B cell (primary cell): ENCODE results near the gene RPL37A. TPM values are rescaled to one million over a fixed set of nuclear protein-coding genes. Genes with fewer than 3 reads are reported as not detected.

Experiments
- ATAC-seq: fragments of 200-7000 bp; cut with Tn5 transposase; one replicate; pipeline ENCODE4 v1.10.0; 2021; ENCODE audit warnings: low read depth, mild to moderate bottlenecking, moderate number of reproducible peaks, moderate library complexity
- CTCF ChIA-PET: fragments of 350-600 bp; sonication (Branson Sonifier 250); formaldehyde crosslinking; loops from one replicate; lab custom pipeline; 2021; ENCODE audit warnings: antibody characterized with exemption, inconsistent platforms; lab: Charles Lee
- POLR2A ChIA-PET: fragments of 350-600 bp; sonication (Branson Sonifier 250); formaldehyde crosslinking; loops from one replicate; lab custom pipeline; 2021; ENCODE audit warnings: antibody characterized with exemption; lab: Charles Lee
- DNase-seq: peaks from one replicate; pipeline ENCODE4 v3.0.0; 2013
- H2AFZ ChIP-seq: 2 replicates; pipeline ENCODE4 v1.6.1; 2012; ENCODE audit warnings: mild to moderate bottlenecking, low read depth, low read length; ENCODE audit not compliant: insufficient read depth, poor library complexity, severe bottlenecking
- H3K27ac ChIP-seq, 2 donors: 1 replicate in 1 of 2; 2 replicates in 1 of 2; pipeline ENCODE4 v1.5.1; 2012 to 2013; ENCODE audit warnings: low read length in 2 of 2, mild to moderate bottlenecking in 2 of 2, moderate library complexity in 1 of 2
- H3K27me3 ChIP-seq, 4 experiments: fragments of 200-600 bp in 1 of 4; sonication (generic) in 1 of 4; replicated peaks in 1 of 4; 1 replicate in 2 of 4; 2 replicates in 2 of 4; pipeline versions ENCODE4 v1.6.1 to v1.7.0; 2013 to 2016; ENCODE audit warnings: low read length in 3 of 4, mild to moderate bottlenecking in 2 of 4, mixed read lengths in 1 of 4, moderate library complexity in 1 of 4; ENCODE audit not compliant: insufficient read depth in 4 of 4, control insufficient read depth in 3 of 4; ENCODE audit errors: control extremely low read depth in 1 of 4
- H3K36me3 ChIP-seq, 2 experiments: replicated peaks in 1 of 2; 1 replicate in 1 of 2; 2 replicates in 1 of 2; pipeline versions ENCODE4 v1.6.1 to v1.7.1; 2013; ENCODE audit warnings: low read length in 1 of 2; ENCODE audit not compliant: insufficient read depth in 2 of 2, control insufficient read depth in 1 of 2; ENCODE audit errors: control extremely low read depth in 1 of 2, extremely low read depth in 1 of 2
- H3K4me1 ChIP-seq, 2 donors: fragments of 200-600 bp in 1 of 2; sonication (generic) in 1 of 2; 1 replicate in 1 of 2; 2 replicates in 1 of 2; pipeline versions ENCODE4 v1.5.1 to v1.6.1; 2013 to 2017; ENCODE audit warnings: low read length in 2 of 2; ENCODE audit not compliant: control insufficient read depth in 2 of 2, insufficient read depth in 2 of 2
- H3K4me2 ChIP-seq: replicated peaks from 2 replicates; pipeline ENCODE3; 2012; ENCODE audit warnings: mild to moderate bottlenecking, low read depth, low read length; ENCODE audit not compliant: poor library complexity, severe bottlenecking
- H3K4me3 ChIP-seq, 5 experiments: fragments of 200-600 bp in 1 of 5; sonication (generic) in 1 of 5; 1 replicate in 3 of 5; 2 replicates in 2 of 5; pipeline versions ENCODE4 v1.5.1 to v1.7.0; 2011 to 2016; ENCODE audit warnings: low read length in 4 of 5, mild to moderate bottlenecking in 4 of 5, low read depth in 2 of 5, control low read depth in 1 of 5, moderate library complexity in 1 of 5; ENCODE audit not compliant: insufficient read depth in 1 of 5; ENCODE audit errors: control extremely low read depth in 1 of 5, extremely low read depth in 1 of 5
- H3K79me2 ChIP-seq: fragments of 200-600 bp; sonication (generic); one replicate; pipeline ENCODE4 v1.6.0; 2016; ENCODE audit warnings: low read length; ENCODE audit not compliant: control insufficient read depth, insufficient read depth
- H3K9ac ChIP-seq: fragments of 200-600 bp; sonication (generic); 2 replicates; pipeline ENCODE4 v1.6.1; 2017; ENCODE audit warnings: mild to moderate bottlenecking, low read length, moderate library complexity
- H3K9me3 ChIP-seq, 3 donors: one replicate each; pipeline versions ENCODE4 v1.6.1 to v1.7.1; 2013; ENCODE audit warnings: low read length in 2 of 3; ENCODE audit not compliant: control insufficient read depth in 2 of 3, insufficient read depth in 1 of 3; ENCODE audit errors: control extremely low read depth in 1 of 3
- H4K20me1 ChIP-seq: 2 replicates; pipeline ENCODE4 v1.6.0; 2012; ENCODE audit warnings: mild to moderate bottlenecking, low read length; ENCODE audit not compliant: insufficient read depth, control insufficient read depth, poor library complexity, severe bottlenecking
- H3K27ac Mint-ChIP-seq: one replicate; pipeline ENCODE4 v1.8.0; 2021; ENCODE audit warnings: mixed read lengths
- H3K27me3 Mint-ChIP-seq: one replicate; pipeline ENCODE4 v1.8.0; 2021; ENCODE audit warnings: mixed read lengths
- H3K4me1 Mint-ChIP-seq: one replicate; pipeline ENCODE4 v1.8.0; 2021; ENCODE audit warnings: mixed read lengths
- H3K4me3 Mint-ChIP-seq: one replicate; pipeline ENCODE4 v1.8.0; 2021; ENCODE audit warnings: mixed read lengths
- H3K9me3 Mint-ChIP-seq: one replicate; pipeline ENCODE4 v1.8.0; 2022; ENCODE audit warnings: mixed read lengths; ENCODE audit not compliant: insufficient read depth
- EZH2 ChIP-seq: IDR thresholded peaks from 2 replicates; pipeline ENCODE4 v1.6.1; 2012; ENCODE audit warnings: borderline replicate concordance, low read depth, mild to moderate bottlenecking, moderate library complexity, low read length; ENCODE audit not compliant: insufficient read depth, poor library complexity, severe bottlenecking
- WGBS: methylation state at CpG from one replicate; pipeline ENCODE4 v1.1.5; 2013; ENCODE audit warnings: missing lambda C conversion rate; ENCODE audit not compliant: insufficient coverage; 5-methylcytosine and 5-hydroxymethylcytosine counted together
- intact Hi-C: fragments of 100-400 bp; cut with micrococcal nuclease; formaldehyde crosslinking; loops from one replicate; pipeline ENCODE4 v1.10.0; 2022
- polyA plus RNA-seq: library from polyadenylated mRNA; depleted of rRNA; stranded (reverse); fragments of >200 nt; gene quantifications from 2 replicates; pipeline ENCODE4 v1.2.3, GENCODE V29; 2012
- total RNA-seq, 2 donors: library from RNA; stranded (reverse); fragments of 120-200 nt in 1 of 2; gene quantifications; 1 replicate in 1 of 2; 2 replicates in 1 of 2; pipeline versions ENCODE4 v1.2.3 to v1.2.4, GENCODE V29; 2013 to 2022
- TF ChIP-seq, protein P1 (sequence below): fragments of 200-600 bp; IDR thresholded peaks from one replicate; pipeline ENCODE4 v1.8.0; 2022; ENCODE audit warnings: antibody characterized with exemption, mild to moderate bottlenecking

RPL37A gene
- total and polyA plus RNA-seq, 2 donors (not counting 1 experiment from before 2014, with no cell fraction given) = 1,571 to 3,456 TPM

DNA sequence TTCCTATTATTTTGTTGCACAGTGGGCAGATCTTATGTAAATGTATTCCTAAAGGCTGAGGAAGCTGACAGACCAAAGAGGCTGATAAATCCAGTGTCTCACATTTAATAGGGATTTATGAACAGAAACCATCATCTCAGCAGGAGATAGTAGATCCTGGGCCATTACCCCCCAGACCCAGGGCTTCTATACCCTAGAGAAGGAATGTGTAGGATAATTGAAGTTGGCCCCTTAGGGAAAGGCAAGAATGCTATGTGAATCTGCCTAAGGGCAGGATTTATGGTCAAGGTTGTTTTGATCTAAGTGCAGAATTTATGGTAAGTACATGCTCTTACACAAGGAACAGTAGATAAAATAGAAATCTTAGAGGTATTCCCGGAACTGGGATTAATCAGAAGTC lies 29.0 kb downstream of the RPL37A start:
- H3K9ac ChIP-seq = no peak overlapping the region
- no peaks in the 10 kb centered on the region for H3K79me2 ChIP-seq
- intact Hi-C loops = no loop called here
- no peak overlapping the region for H3K4me3 ChIP-seq
- DNase-seq (no peak), ATAC-seq (no peak)
- WGBS = no CpG with 5 or more reads among the region's 1 CpG
- no peak overlapping the region for H3K4me3 Mint-ChIP-seq
- no peaks in the 10 kb centered on the region for H3K4me1 Mint-ChIP-seq
- ChIA-PET CTCF (interaction anchor here (1.3 kb wide), 1 partner anchor 10 kb away, joined by 4 read pairs; no protein-coding TSS in a partner anchor), POLR2A (no interaction called here)
- H3K9me3 Mint-ChIP-seq = no peaks in the 10 kb centered on the region
- H3K4me2 ChIP-seq = no peak overlapping the region
- no peak overlapping the region for H3K27ac ChIP-seq
- H3K27me3 Mint-ChIP-seq = no peaks in the 10 kb centered on the region
- H3K27ac Mint-ChIP-seq = no peak overlapping the region
- H3K36me3 ChIP-seq = no peaks in the 10 kb centered on the region
- no peaks in the 10 kb centered on the region for H3K27me3 ChIP-seq
- H3K4me1 ChIP-seq = no peaks in the 10 kb centered on the region
- H3K9me3 ChIP-seq = no peaks in the 10 kb centered on the region
- TF ChIP-seq, protein P1, sequence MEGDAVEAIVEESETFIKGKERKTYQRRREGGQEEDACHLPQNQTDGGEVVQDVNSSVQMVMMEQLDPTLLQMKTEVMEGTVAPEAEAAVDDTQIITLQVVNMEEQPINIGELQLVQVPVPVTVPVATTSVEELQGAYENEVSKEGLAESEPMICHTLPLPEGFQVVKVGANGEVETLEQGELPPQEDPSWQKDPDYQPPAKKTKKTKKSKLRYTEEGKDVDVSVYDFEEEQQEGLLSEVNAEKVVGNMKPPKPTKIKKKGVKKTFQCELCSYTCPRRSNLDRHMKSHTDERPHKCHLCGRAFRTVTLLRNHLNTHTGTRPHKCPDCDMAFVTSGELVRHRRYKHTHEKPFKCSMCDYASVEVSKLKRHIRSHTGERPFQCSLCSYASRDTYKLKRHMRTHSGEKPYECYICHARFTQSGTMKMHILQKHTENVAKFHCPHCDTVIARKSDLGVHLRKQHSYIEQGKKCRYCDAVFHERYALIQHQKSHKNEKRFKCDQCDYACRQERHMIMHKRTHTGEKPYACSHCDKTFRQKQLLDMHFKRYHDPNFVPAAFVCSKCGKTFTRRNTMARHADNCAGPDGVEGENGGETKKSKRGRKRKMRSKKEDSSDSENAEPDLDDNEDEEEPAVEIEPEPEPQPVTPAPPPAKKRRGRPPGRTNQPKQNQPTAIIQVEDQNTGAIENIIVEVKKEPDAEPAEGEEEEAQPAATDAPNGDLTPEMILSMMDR = no peak
- no peak for TF ChIP-seq EZH2
- no peaks in the 10 kb centered on the region for H4K20me1 ChIP-seq
- no peak overlapping the region for H2AFZ ChIP-seq

DNA sequence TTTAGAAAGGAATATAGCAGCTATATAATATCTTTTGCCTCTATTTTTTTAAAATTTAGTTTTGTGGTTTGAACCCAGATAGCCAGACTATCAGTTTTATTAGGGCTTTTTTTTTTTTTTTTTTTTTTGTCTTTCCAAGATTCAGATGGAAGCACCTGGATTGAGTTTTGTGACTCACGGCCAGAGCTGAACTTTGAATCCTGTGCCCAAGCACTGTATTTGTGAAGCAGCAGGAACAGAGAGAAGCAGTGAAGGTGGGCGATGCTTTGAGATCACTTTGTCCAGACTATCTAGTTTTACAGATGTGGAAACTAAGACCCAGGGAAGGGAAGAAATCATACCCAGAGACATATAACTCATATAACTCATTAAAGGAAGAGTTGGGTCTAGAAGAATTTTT lies 33.9 kb downstream of the RPL37A start:
- H3K4me1 ChIP-seq = no peaks in the 10 kb centered on the region
- no peaks in the 10 kb centered on the region for H3K36me3 ChIP-seq
- H3K9me3 ChIP-seq = no peaks in the 10 kb centered on the region
- H3K27me3 ChIP-seq = peaks cover 0 to 5% (median 0%) of the 10 kb centered on the region in 4 experiments
- no peaks in the 10 kb centered on the region for H3K79me2 ChIP-seq
- Mint-ChIP-seq H3K27ac (no peak overlapping the region), H3K4me1 (no peaks in the 10 kb centered on the region), H3K9me3 (no peaks in the 10 kb centered on the region), H3K4me3 (no peak overlapping the region), H3K27me3 (peaks cover 19% of the 10 kb centered on the region)
- WGBS = no CpG with 5 or more reads among the region's 2 CpGs
- H4K20me1 ChIP-seq = no peaks in the 10 kb centered on the region
- DNase-seq = no peak
- POLR2A ChIA-PET = no interaction called here
- H3K9ac ChIP-seq = no peak overlapping the region
- TF ChIP-seq EZH2 = no peak
- TF ChIP-seq, protein P1 = no peak
- CTCF ChIA-PET = interaction anchor here (0.7 kb wide), 1 partner anchor 1179 kb away, joined by 4 read pairs; no protein-coding TSS in a partner anchor
- H3K27ac ChIP-seq = no peak overlapping the region
- H2AFZ ChIP-seq = no peak overlapping the region
- no peak overlapping the region for H3K4me2 ChIP-seq
- ATAC-seq = no peak
- H3K4me3 ChIP-seq = no peak overlapping the region
- intact Hi-C loops = no loop called here
